GM12864 (cell line): ENCODE data around the gene CAPN13.

ENCODE experiments used
- DNase-seq: peaks from one replicate; pipeline ENCODE4 v3.0.0-alpha.2; 2011; ENCODE audit warnings: low read depth
- H3K4me3 ChIP-seq: 2 replicates; pipeline ENCODE4 v1.5.1; 2011; ENCODE audit warnings: mild to moderate bottlenecking, low read depth, low read length, control low read depth
- CTCF ChIP-seq: IDR thresholded peaks from 2 replicates; pipeline ENCODE4 v1.5.1; 2011; ENCODE audit warnings: low read depth, mild to moderate bottlenecking, moderate library complexity, low read length, control low read depth, inconsistent platforms; ENCODE audit errors: missing control alignments

Gene CAPN13

GRCh38 chr2:30732876-30733275, 74.4 kb downstream of the CAPN13 start:
- no peak overlapping the region for H3K4me3 ChIP-seq
- DNase-seq: no peak
- no peak for TF ChIP-seq CTCF

GRCh38 chr2:30732376-30732775, 74.9 kb downstream of the CAPN13 start:
- no peak for DNase-seq

GRCh38 chr2:30731706-30732105, 75.5 kb downstream of the CAPN13 start:
- H3K4me3 ChIP-seq: no peak overlapping the region
- TF ChIP-seq CTCF: no peak
- no peak for DNase-seq

More at GRCh38 chr2:30732376-30732775, 74.9 kb downstream of the CAPN13 start:
- TF ChIP-seq CTCF: no peak
- no peak overlapping the region for H3K4me3 ChIP-seq

- no peak for TF ChIP-seq CTCF
- H3K4me3 ChIP-seq: no peak overlapping the region
- DNase-seq: no peak
Observed at GRCh38 chr2:30730736-30731647, 76.3 kb downstream of the CAPN13 start.

- no peak for DNase-seq
- no peak overlapping the region for H3K4me3 ChIP-seq
- no peak for TF ChIP-seq CTCF
Observed at GRCh38 chr2:30729031-30729430, 78.2 kb downstream of the CAPN13 start.

GRCh38 chr2:30722936-30723725, 84.1 kb downstream of the CAPN13 start:
- TF ChIP-seq CTCF: no peak
- no peak for DNase-seq
- H3K4me3 ChIP-seq: no peak overlapping the region
